Activated CD4-positive, CD25-positive, alpha-beta regulatory T cell treated with anti-CD3 and anti-CD28 coated beads, Interleukin-2, amount 50 U/mL, for 72 hours (primary cell): ENCODE results near the gene GNS.
"Not testable (repeated sequence)": the region's sequence is repeated elsewhere in the genome, so short reads cannot be mapped to it uniquely, and the experiment has no call there.

Source experiments
- DNase-seq: peaks from one replicate; pipeline ENCODE4 v3.0.0; 2021

The GNS gene

DNA sequence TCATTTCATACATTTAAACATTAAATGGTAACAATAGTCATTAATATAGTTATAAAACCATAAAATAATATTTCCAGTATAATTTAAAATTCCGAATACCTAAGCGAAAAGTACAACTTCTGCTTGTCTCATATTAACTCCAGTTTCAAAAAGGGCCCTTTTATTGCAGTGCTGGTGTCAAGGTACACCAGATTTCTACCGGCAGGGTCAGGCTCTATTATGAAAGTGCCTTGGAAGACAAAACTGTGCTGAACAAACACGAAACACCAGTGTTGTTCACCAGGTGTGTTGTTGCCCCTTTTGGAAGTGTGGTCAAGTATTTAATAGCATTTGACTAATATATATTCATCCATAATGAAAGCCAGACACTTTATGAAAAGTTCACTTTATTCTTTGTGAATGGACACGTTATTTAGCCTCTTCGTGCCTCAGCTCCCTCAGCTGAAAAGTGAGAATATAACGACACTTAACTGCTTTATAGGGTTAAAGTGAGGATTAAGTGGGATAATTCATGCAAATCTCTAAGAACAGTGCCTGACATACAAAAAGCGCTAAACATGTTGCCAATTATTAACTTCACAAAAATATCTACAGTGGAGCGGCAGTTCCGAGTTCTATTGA, 20.3 kb upstream of the GNS start:
- DNase-seq: no peak

DNA sequence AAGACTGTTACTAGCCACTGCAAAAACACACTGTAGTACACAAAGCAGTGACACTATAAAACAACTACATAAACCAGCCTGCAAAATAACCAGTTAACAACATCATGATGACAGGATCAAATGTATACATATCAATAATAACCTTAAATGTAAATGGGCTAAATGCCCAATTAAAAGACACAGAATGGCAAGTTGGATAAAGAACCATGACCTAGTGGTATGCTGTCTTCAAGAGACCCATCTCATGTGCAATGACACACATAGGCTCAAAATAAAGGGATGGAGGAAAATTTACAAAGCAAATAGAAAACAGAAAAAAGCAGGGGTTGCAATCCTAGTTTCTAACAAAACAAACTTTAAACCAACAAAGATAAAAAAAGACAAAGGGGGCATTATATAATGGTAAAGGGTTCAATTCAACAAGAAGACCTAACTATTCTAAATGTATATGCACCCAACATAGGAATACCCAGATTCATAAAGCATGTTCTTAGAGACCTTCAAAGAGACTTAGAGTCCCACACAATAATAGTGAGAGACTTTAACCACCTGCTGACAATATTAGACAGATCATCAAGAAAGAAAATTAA, 16.0 kb upstream of the GNS start:
- DNase-seq: not testable (repeated sequence)

DNA sequence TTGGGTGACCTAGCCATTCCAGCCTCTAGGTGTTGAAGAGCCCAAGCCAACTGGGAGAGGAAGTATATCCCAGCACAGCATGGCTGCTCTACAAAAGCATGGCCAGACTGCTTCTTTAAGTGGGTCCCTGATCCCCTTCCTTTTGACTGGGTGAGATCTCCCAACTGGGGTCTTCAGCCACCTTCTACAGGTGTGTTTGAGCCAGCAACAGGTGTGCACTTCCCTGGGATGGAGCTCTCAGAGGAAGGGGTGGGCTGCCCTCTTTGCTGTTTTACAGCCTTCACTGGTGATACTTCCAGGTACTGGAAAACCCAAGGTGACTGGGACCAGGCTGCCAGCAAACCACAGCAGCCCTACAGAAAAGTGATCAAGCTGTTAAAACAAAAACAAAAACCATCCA, 14.2 kb upstream of the GNS start:
- DNase-seq: no peak

DNA sequence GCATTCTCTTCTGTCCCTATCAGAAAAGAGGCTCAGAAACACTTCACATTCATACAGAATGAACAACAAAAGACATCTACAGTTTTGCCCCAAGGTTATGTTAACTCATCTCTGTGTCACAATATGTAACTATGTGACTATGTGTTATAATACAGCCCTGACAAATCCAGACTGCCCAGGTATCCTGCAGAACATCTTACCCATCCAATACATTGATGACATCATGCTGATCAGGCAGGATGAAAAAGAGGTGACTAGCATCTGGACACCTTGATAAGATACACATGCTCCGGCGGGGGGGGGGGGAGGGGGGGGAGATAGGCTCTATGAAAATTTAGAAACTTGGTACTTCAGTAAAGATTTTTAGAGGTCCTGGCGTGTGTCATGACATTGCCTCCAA, 8.3 kb upstream of the GNS start:
- no peak for DNase-seq

DNA sequence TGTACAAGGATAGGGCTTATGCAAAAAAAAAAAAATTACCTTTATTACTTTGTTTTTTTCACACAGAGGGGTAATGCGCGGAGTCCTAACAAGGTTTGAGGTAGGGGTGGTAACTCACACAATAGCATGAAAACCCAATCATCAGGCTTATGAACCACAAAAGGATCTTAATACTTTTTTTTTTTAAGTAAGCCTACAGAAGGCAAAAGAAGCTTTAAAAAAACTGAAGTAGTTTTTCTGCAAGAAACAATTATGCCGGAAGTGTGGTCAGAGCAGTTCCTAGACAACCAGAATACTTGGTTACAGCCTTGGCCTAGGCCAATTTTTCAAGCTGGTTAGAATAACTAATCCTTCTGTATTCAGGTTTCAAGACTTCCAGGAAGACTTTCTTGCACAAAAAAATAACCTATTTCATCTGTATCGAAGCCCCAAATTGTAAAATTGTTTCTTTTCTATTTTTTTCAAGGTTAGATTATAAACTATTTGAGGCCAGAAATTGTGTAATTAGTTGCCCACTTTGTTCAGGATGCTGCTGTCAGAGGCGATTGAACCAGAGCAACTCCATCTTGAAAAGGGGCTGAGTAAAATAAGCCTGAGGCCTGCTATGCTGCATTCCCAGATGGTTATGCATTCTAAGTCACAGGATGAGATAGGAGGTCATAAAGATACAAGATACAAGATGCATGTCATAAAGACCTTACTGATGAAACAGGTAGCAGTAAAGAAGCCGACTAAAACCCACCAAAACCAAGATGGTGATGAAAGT, 1.8 kb upstream of the GNS start:
- DNase-seq: no peak

DNA sequence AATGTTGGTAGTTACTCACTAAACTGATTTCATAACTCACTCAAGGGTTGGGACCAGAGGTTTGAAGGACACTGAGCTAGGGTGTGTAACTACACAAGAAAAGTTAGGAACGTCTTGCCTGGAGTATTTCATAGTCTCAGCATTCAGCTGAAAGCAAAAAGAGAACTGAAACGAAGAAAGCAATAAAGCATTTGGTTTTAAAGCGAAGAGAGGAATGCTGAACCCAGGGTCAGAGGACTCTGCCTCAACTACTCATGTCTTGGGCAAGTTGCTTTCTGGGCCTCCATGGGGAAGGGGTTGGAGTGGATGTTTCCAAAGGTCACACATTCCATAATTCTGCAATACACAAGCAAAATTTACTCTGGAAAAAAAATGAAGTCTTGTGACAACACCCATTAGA, 1.4 kb downstream of the GNS start:
- no peak for DNase-seq

DNA sequence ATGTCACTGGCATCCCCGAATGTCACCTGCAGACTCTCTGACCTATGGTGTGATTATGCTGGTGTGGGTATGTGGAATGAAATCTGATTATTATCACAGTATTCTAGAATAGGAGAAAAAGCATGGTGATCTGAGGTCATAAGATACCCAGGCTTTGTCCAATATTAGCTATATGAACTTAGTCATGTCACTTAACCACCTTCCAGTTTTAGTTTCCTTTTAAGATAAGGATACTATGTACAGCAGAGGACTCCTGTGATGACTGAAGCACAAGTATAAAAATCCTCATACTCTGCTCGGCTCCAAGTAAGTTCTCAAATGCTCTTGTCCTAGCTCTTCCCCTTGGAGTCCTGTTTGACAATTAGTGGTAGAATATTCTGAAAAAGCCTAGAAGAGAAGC, 2.8 kb downstream of the GNS start:
- no peak for DNase-seq

DNA sequence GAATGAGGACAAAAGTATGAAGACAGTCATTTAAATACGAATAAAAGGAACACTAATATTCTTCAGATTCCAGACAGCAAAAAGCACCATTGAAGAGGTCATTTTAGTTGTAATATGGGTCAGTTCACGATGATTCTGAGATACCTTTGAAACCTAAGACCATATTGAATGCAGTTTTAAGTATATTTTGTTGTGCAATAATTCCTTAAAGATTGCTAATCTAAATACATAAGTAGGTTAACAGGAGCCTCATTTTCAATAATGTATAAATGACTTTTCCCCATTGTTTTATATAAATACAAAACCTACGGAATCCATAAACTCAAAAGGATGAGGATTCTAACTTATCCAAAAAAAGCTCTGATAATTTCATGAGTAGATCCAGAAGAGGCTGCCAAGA, 5.8 kb downstream of the GNS start:
- DNase-seq: no peak

DNA sequence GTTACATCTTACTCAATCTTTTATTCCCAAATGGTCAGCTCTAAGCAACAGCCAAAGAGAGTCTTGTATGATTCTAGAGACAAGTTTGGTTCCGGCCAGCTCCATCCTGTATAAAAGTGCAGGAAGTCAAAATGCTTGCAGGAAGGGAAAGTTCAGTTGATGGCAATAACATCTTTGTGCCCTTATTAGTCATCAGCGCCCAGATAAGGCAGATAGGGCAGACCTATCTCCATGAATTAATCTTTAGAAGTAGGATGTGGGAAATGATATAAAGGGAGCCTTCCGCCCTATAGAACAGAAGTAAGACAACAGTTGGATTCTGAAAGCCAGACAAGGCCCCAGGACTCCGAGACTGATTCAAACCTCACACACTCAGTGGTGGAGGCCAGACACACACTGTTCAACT, 6.4 kb downstream of the GNS start:
- DNase-seq: no peak

DNA sequence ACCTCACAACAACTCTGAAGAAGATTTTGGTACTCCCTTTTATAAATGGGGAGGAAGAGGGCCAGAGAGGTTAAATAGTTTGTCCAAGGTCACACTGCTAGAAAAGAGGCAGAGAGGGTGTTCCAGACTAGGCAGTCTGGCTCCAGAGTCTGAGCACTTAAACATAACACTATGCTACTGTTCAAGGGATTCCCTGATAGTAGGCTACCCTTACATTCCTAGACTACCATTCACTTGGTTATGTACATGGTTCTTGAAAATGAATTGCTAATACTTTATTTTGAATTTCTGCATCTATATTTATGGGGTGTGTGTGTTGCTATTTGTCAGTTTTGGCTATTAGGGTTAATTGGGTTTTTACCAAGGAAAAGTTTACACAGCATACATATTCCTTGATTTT, 7.2 kb downstream of the GNS start:
- DNase-seq: no peak

DNA sequence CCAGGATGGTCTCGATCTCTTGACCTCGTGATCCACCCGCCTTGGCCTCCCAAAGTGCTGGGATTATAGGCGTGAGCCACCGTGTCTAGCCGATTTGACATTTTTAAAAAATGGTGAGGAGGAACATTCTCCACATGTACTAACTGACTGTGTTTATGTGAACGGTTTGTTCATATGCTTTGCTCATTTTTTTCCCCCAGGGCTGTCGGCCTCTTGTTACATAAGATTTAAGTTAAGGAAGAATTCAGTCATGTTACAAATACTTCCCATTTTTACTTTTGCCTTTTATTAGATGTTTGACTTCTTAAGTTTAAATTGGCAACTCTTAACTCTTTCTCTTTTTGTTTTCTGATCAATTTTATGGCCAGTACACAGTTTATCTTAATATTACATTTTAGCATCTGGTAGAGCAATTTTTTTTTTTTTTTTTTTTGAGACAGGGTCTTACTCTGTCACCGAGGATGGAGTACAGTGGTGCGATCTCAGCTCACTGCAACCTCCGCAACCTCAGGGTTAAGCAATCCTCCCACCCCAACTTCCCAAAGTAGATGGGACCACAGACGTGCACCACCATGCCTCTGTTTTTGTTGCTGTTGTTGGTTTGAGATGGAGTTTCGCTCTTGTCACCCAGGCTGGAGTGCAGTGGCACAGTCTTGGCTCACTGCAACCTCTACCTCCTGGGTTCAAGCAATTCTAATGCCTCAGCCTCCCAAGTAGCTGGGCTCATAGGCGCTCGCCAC, 9.6 kb downstream of the GNS start:
- DNase-seq: no peak

DNA sequence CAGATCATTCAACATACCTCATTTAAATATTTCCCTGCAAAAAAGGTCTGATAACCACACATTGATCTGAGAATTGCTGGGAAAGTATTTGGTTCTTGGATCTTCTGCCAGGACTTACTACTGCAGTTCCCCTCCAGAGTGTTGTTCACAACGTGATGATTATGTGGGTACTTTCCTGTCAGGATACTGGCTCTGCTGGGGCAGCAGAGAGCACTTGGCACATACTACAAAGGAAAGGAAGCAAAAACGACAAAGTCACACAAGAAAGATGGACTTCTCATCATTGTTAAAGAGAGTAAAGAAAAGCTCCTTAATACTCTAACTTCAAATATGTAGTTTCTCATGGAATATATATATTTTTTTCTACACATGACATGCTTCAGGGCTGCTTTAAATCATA, 11.5 kb downstream of the GNS start:
- DNase-seq: no peak

DNA sequence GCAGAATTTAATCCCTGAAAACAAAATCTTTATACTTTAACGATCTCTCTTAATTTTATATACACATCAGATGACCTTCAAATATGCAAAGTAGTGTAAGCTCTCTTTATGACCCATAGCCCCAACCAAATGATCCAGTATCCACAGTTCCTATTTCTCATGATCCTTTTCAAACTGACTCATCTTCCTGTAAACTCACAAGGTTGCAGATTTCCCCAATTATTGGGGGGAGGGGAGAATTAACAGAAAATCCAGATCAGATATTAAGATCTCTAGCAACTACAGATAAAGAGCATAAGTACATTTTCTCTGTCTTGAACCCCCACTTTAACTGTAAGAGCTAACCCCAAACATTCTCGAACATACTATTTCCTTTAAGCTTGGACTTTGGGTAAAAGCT, 12.5 kb downstream of the GNS start:
- DNase-seq: no peak

DNA sequence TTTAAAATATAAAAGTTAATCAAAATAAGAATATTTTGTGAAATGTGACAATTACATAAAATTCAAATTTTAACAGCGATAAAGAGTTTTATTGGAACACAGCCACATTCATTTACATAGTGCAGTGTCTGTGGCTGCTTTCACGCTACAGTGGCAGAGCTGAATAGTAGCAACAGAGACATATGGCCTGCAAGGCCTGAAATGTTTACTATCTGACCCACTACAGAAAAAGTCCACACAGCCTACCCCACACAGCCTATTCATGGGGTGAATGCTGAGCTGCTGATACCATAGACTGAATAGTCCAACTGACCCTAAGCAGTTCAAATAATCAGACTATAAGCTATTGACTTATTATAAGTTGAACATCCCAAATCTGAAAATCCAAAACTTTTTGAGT, 13.2 kb downstream of the GNS start:
- DNase-seq: no peak

DNA sequence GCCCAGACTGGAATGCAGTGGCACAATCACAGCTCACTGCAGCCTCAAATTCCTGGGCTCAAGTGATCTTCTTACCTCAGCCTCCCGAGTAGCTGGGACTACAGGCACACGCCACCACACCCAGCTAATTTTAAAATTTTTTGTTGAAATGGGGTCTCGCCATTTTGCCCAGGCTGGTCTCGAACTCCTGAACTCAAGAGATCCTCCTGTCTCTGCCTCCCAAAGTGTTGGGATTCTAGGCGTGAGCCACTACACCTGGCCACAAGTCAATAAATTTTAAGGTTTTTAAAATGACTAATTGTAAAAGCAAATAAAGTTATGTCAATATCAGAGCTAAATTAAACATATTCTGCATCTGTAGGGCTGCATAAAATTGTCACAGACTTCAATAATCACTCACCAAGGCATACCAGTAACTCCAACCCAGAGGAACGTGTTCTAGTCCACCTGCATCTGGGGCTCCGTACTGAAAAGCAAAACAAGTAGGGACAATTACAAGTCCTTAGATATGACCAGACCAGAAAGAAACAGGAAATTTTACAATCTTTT, 13.9 kb downstream of the GNS start:
- no peak for DNase-seq

DNA sequence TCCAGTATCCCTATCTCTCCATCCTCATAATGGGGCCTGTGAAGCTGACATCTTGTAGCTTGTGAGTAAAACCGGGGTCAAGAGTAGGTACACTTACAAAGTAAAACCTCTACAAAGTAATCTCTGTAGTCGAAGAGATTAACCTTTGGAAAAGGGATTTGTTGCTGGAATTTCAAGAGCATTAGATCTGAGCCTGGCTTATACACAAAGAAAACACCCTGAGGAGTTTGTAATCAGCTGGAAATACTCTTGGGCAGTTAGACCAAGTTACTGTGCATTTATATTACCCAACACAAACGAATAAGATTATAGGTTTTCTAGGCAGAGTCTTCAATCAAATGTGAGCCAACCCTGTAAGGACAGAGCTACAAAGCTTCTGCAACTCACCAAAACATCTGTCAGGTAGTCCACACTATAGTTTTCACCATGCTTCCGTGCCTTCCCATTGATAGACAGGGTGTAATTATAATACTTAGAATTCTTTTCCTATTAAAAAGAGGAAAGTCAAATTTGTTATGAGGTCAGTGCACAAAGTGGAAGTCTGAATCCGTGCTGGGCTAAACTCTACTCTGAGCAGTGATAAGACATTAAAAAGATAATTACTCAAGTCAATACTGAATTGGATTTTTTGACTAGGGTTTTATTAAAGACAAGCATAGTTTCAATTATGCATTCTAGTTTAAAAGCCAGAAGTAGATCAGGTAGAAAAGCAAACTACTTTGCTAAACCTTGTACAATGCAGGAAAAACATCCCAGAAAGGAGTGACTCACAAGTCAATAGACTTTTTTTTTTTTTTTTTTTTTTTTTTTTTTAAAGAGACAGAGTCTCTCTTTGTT, 14.6 kb downstream of the GNS start:
- no peak for DNase-seq

DNA sequence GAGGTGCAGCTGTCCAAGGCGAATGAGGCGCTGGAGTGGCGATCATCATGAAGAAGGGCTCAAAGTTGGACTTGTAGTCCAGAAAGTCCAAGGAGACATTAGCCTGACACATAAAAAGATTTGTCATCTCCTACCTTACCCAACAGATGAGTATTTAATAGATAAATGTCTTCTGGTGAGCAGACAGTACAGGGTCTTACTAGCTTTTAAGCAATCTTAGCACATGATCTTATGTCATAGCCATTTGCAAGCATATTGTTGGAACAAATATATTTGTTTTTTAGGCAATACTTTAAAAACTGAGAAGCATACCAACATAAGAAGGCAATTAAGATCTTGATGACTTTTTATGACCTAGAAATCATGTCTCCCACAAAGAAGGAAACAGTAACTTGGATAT, 16.0 kb downstream of the GNS start:
- no peak for DNase-seq

DNA sequence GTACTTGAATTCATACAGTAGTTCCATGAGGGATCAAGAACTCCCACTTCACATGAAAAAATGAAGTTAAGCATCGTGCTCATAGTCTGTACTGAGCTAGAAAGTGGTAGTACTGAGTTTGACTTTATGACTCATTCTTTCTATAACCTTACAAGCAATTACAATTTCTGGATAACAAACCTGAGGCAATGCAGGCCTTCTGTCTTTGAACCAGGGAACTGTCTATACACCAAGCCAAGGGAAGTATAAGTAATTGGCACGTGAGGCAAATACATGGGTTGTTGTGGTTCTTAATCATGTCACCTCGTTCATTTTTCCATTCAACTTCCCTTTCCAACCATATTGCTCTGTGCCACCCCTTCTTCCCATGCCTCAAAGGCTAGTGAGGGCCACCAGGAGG, 16.8 kb downstream of the GNS start:
- DNase-seq: no peak

DNA sequence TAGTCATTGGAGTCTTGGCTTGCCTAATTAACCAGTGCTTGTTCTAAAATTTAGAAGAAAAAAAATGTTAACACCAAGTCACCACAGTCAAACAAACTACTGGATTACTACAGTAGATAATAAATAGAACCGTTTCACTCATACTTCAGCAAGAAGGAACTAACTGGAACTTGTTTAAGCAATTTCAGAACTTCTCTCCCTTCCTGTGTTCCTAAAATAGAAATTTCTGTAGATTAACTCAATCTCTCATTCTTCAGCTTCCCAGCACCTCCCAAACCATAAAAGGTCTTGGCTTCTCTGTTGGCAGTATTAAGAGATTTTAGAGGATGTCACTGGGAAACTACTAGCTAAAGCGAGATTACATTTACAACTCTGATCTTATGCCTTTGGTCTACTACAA, 18.6 kb downstream of the GNS start:
- DNase-seq: no peak

DNA sequence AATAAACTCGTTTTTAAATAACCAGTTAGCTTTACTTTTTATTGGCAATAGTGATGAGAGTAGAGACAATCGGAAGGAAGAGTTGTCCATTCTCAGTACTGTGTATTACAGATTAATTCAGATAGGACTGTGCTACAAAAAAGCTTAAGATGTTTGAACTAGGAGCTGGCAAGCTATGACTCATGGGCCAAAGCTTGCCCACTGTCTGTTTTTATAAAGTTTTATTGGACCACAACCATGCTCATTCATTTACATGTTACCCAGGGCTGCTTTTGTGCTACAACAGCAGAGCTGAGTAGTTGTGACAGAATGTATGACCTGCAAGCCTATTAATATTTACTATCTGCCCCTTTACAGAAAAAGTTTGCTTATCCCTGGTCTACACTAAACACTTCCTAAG, 19.4 kb downstream of the GNS start:
- DNase-seq: no peak

DNA sequence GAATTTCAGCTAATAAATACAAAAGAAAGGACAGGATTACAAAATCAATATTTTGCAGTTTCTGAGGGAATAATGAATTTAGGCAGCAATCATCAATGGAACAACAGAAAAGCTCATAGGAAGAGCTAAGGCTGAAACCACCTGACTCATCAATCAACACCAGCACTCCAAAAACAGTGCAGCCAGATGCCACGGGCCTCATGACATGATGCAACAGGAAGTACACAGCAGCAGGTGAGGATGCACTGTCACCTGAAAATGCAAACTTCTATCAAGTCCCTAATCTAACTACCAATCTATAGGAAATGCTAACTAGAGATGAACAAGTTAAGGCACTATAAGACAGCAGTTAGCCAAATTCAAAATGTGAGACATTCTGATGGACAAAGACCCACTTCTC, 21.7 kb downstream of the GNS start:
- DNase-seq: no peak

DNA sequence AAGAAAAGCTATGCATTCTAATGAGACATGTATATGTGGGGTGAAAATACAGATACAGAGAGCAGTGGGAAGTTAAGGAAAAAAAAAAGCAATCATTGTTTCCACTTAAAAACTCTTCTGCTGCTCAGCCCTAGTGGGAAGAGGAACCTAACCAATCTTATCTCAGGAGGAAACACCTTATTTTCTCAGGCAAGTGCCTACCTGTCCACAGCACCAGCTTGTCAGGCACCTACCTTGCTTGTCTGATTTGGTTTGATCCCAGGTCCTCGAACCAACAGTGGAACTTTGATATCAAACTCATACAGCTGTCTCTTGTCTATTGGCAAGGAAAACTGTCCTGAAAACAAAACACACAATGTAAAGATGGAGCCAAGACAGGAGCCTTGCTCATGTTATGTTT, 22.4 kb downstream of the GNS start:
- DNase-seq: no peak

DNA sequence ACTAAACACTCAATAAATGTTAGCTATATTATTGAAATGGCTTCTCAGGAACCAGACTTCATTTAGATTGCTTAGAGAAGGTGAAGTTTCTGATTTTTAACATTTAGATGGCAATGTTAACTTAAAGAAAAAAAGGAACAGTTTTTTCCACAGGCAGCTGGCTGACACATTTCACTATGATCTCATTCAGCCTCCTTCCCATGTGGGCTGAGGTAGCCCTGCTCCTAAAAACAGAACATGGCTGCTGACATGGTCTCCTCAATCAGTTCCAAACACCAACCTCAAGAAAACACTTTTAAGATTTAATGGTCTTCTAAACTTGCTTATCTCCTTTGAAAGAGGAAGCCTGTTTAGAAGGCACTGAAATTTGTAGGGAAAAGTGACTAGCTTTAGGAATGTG, 23.8 kb downstream of the GNS start:
- no peak for DNase-seq
